GM21737 (cell line): ENCODE results near the gene ARL13A.
"Not testable (repeated sequence)": the region's sequence is repeated elsewhere in the genome, so short reads cannot be mapped to it uniquely, and the experiment has no call there.

Source experiments
- ATAC-seq: cut with Tn5 transposase; IDR thresholded peaks from one replicate; pipeline ENCODE4 v1.9.1; 2021; ENCODE audit warnings: mild to moderate bottlenecking, moderate library complexity; ENCODE audit not compliant: unreplicated experiment

ARL13A gene

GRCh38 chrX:100969408-100969807 is at the start of gene ARL13A:
Gene ARL13A, plus strand, starts transcription at chrX:100969708. Its CDS starts 3,982 bp downstream, at chrX:100973690.
- ATAC-seq: no peak

GRCh38 chrX:100924375-100924774 is 45.1 kb upstream of the ARL13A start:
- no peak for ATAC-seq

- no peak for ATAC-seq
Observed at GRCh38 chrX:100926453-100926852, 43.1 kb upstream of the ARL13A start.

- ATAC-seq: no peak
Observed at GRCh38 chrX:100928660-100929613, 40.6 kb upstream of the ARL13A start, which contains the start of gene XKRX. Gene XKRX, minus strand, starts transcription at chrX:100928917. Its CDS starts 613 bp downstream, at chrX:100928304.

- ATAC-seq: peak; percentile 57
Observed at GRCh38 chrX:100931218-100931924, 38.1 kb upstream of the ARL13A start.

- peak; percentile 33 for ATAC-seq
Observed at GRCh38 chrX:100931925-100932285, 37.6 kb upstream of the ARL13A start.

GRCh38 chrX:100935767-100936166 is 33.7 kb upstream of the ARL13A start:
- ATAC-seq: no peak

- ATAC-seq: no peak
Observed at GRCh38 chrX:100939333-100939732, 30.2 kb upstream of the ARL13A start.

- ATAC-seq: no peak
Observed at GRCh38 chrX:100944601-100945000, 24.9 kb upstream of the ARL13A start.

GRCh38 chrX:100946299-100946927 is 23.1 kb upstream of the ARL13A start:
- no peak for ATAC-seq

- ATAC-seq: no peak
Observed at GRCh38 chrX:100948557-100948956, 21.0 kb upstream of the ARL13A start.

GRCh38 chrX:100962811-100963210 is 6.7 kb upstream of the ARL13A start:
- no peak for ATAC-seq

- ATAC-seq: no peak
Observed at GRCh38 chrX:100964362-100964761, 5.1 kb upstream of the ARL13A start.

- ATAC-seq: no peak
Observed at GRCh38 chrX:100969936-100970335, 428 bp downstream of the ARL13A start.

- no peak for ATAC-seq
Observed at GRCh38 chrX:100973411-100973810, 3.9 kb downstream of the ARL13A start.

GRCh38 chrX:100975212-100975611 is 5.7 kb downstream of the ARL13A start:
- no peak for ATAC-seq

GRCh38 chrX:100976211-100976610 is 6.7 kb downstream of the ARL13A start:
- no peak for ATAC-seq

GRCh38 chrX:100979881-100980607 is 10.5 kb downstream of the ARL13A start:
- ATAC-seq: no peak

GRCh38 chrX:100980608-100981497 is 11.3 kb downstream of the ARL13A start:
- no peak for ATAC-seq

GRCh38 chrX:100981498-100981845 is 12.0 kb downstream of the ARL13A start:
- not testable (repeated sequence) for ATAC-seq
